ENCODE results near the gene DNAH1. TPM values are rescaled to one million over a fixed set of nuclear protein-coding genes. Genes with fewer than 3 reads are reported as not detected.

The DNAH1 gene
- total RNA-seq, 1 donor from 2014 or later, result 3.3 TPM

- no peak overlapping the region for H3K4me3 Mint-ChIP-seq (ENCODE audit: unreplicated experiment)
- peaks cover 7% of the 10 kb centered on the region for H3K27me3 Mint-ChIP-seq (ENCODE audit: unreplicated experiment)
- peaks cover 19% of the 10 kb centered on the region for H3K36me3 Mint-ChIP-seq (ENCODE audit: low read depth, unreplicated experiment)
- no peak overlapping the region for H3K27ac Mint-ChIP-seq (ENCODE audit: unreplicated experiment)
- no peak for DNase-seq (ENCODE audit: low spot score)
- H3K4me1 Mint-ChIP-seq (ENCODE audit: unreplicated experiment), result peaks cover 40% of the 10 kb centered on the region
- TF ChIP-seq CTCF (IDR thresholded peaks at IDR 0.05; ENCODE audit: unreplicated experiment), result no peak
- H3K9me3 Mint-ChIP-seq (ENCODE audit: unreplicated experiment), result no peaks in the 10 kb centered on the region
Measured at GRCh38 chr3:52439426-52440248, 123.5 kb downstream of the DNAH1 start.

- Mint-ChIP-seq H3K27ac (ENCODE audit: unreplicated experiment) (no peak overlapping the region), H3K27me3 (ENCODE audit: unreplicated experiment) (peaks cover 7% of the 10 kb centered on the region), H3K4me1 (ENCODE audit: unreplicated experiment) (peaks cover 38% of the 10 kb centered on the region), H3K36me3 (ENCODE audit: low read depth, unreplicated experiment) (peaks cover 18% of the 10 kb centered on the region), H3K9me3 (ENCODE audit: unreplicated experiment) (no peaks in the 10 kb centered on the region), H3K4me3 (ENCODE audit: unreplicated experiment) (peak overlapping the region; percentile 56)
- TF ChIP-seq CTCF (IDR thresholded peaks at IDR 0.05; ENCODE audit: unreplicated experiment), result no peak
- no peak for DNase-seq (ENCODE audit: low spot score)
Measured at GRCh38 chr3:52440249-52440551, 124.1 kb downstream of the DNAH1 start.

- H3K4me1 Mint-ChIP-seq (ENCODE audit: unreplicated experiment), result peaks cover 38% of the 10 kb centered on the region
- no peaks in the 10 kb centered on the region for H3K9me3 Mint-ChIP-seq (ENCODE audit: unreplicated experiment)
- no peak overlapping the region for H3K27ac Mint-ChIP-seq (ENCODE audit: unreplicated experiment)
- DNase-seq (ENCODE audit: low spot score), result no peak
- H3K4me3 Mint-ChIP-seq (ENCODE audit: unreplicated experiment), result peak overlapping the region; percentile 56
- TF ChIP-seq CTCF (IDR thresholded peaks at IDR 0.05; ENCODE audit: unreplicated experiment), result no peak
- peaks cover 18% of the 10 kb centered on the region for H3K36me3 Mint-ChIP-seq (ENCODE audit: low read depth, unreplicated experiment)
- H3K27me3 Mint-ChIP-seq (ENCODE audit: unreplicated experiment), result peaks cover 7% of the 10 kb centered on the region
Measured at GRCh38 chr3:52440671-52441070, 124.6 kb downstream of the DNAH1 start.

GRCh38 chr3:52441091-52441771, 125.1 kb downstream of the DNAH1 start:
- peaks cover 7% of the 10 kb centered on the region for H3K27me3 Mint-ChIP-seq (ENCODE audit: unreplicated experiment)
- no peak overlapping the region for H3K4me3 Mint-ChIP-seq (ENCODE audit: unreplicated experiment)
- DNase-seq (ENCODE audit: low spot score), result no peak
- no peaks in the 10 kb centered on the region for H3K9me3 Mint-ChIP-seq (ENCODE audit: unreplicated experiment)
- H3K36me3 Mint-ChIP-seq (ENCODE audit: low read depth, unreplicated experiment), result peaks cover 15% of the 10 kb centered on the region
- H3K27ac Mint-ChIP-seq (ENCODE audit: unreplicated experiment), result no peak overlapping the region
- H3K4me1 Mint-ChIP-seq (ENCODE audit: unreplicated experiment), result peaks cover 34% of the 10 kb centered on the region
- TF ChIP-seq CTCF (IDR thresholded peaks at IDR 0.05; ENCODE audit: unreplicated experiment), result no peak

- no peak for DNase-seq (ENCODE audit: low spot score)
- H3K36me3 Mint-ChIP-seq (ENCODE audit: low read depth, unreplicated experiment), result peaks cover 13% of the 10 kb centered on the region
- H3K4me3 Mint-ChIP-seq (ENCODE audit: unreplicated experiment), result no peak overlapping the region
- H3K4me1 Mint-ChIP-seq (ENCODE audit: unreplicated experiment), result peaks cover 36% of the 10 kb centered on the region
- no peak overlapping the region for H3K27ac Mint-ChIP-seq (ENCODE audit: unreplicated experiment)
- H3K27me3 Mint-ChIP-seq (ENCODE audit: unreplicated experiment), result peaks cover 7% of the 10 kb centered on the region
- TF ChIP-seq CTCF (IDR thresholded peaks at IDR 0.05; ENCODE audit: unreplicated experiment), result no peak
- H3K9me3 Mint-ChIP-seq (ENCODE audit: unreplicated experiment), result no peaks in the 10 kb centered on the region
Measured at GRCh38 chr3:52441772-52442332, 125.7 kb downstream of the DNAH1 start.

All from endothelial cell (in vitro differentiated cells).